Measurements from ENCODE around the gene ROR1. TPM values are rescaled to one million over a fixed set of nuclear protein-coding genes. Genes with fewer than 3 reads are reported as not detected.
A peak's percentile ranks its signal among the peaks of the same experiment; 100 is the strongest.

The ROR1 gene
- total RNA-seq, 4 donors from 2014 or later, result 0.73 to 2.6 (median 1.4) TPM

GRCh38 chr1:63917571-63918417 is 144.0 kb downstream of the ROR1 start:
- TF ChIP-seq CTCF (IDR thresholded peaks at IDR 0.05) (peak in 1 of 6 experiments; percentile 4), POLR2A (IDR thresholded peaks at IDR 0.05) (no peak)
- Histone ChIP-seq H3K27me3 (no peaks in the 10 kb centered on the region), H3K9me3 (no peaks in the 10 kb centered on the region), H3K4me3 (replicated peaks in 1 of 3) (no peak overlapping the region), H3K36me3 (no peaks in the 10 kb centered on the region), H3K27ac (no peak overlapping the region), H3K4me1 (peaks cover 2 to 13% of the 10 kb centered on the region in 2 donors)
- DNase-seq, result no peak
- intact Hi-C loops (cut with DNase I), result no loop called here
- 85 to 87% methylated on average over 13 of the region's 13 CpGs for WGBS, 2 donors

GRCh38 chr1:63918418-63918945 is 144.7 kb downstream of the ROR1 start:
- H3K4me3 ChIP-seq (replicated peaks in 1 of 3), result no peak overlapping the region
- WGBS, 2 donors, result 70 to 76% methylated on average over 10 of the region's 10 CpGs
- H3K36me3 ChIP-seq, result no peaks in the 10 kb centered on the region
- peaks cover 2 to 10% of the 10 kb centered on the region in 2 donors for H3K4me1 ChIP-seq
- intact Hi-C loops (cut with DNase I), result no loop called here
- H3K27ac ChIP-seq, result no peak overlapping the region
- DNase-seq, result no peak
- no peak for TF ChIP-seq POLR2A (IDR thresholded peaks at IDR 0.05)
- TF ChIP-seq CTCF (IDR thresholded peaks at IDR 0.05), result no peak
- H3K27me3 ChIP-seq, result no peaks in the 10 kb centered on the region
- H3K9me3 ChIP-seq, result no peaks in the 10 kb centered on the region

DNA sequence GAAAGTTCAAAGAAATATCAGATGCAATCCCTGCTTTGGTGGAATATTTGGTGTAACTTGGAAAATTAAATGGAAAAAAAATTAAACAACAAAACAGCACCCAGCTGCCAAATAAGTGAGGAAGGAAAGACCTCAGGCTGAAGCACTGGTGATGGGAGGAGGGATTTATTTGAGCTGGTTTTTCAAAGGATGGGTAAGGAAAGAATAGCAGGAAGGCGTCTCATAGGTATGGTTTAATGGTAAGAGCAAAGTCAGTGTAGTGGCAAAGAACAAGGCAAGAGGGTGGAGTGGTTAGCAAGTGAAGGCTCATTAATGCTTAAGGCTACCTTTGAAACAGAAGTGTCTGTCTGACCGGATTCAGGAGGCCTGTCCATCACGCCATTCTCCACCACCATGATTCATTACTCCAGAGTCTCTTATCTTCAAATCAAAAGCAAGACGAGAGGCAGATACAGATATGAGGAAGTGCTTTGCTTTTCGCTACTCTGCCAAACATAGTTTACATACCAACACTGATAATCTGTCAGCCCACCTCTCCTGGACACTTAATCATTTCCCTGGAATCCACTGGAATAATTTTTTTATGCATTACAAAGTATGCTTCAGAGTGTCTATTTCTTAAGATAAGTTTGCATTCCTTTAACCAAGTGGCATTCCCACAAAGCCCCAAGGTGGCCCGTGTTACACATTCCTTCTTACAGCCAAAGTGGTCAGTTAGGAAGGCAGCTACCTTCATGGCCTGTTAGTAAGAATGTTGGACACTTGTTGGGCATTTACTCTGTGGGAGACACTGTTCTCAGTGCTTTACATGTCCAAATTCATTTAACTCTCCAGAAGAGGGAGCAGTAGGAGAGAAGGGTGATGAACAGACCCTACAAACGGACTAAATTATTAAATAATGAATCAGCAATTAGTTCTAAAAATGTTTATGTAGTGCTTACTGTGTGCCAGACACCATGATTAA is 146.6 kb downstream of the ROR1 start:
- H3K27me3 ChIP-seq, result no peaks in the 10 kb centered on the region
- H3K4me1 ChIP-seq, result no peaks in the 10 kb centered on the region
- WGBS, 2 donors, result 67 to 75% methylated on average over 7 of the region's 7 CpGs
- intact Hi-C loops (cut with DNase I), result no loop called here
- no peak overlapping the region for H3K27ac ChIP-seq
- TF ChIP-seq POLR2A (IDR thresholded peaks at IDR 0.05), result no peak
- TF ChIP-seq CTCF (IDR thresholded peaks at IDR 0.05), result no peak
- no peak overlapping the region for H3K4me3 ChIP-seq (replicated peaks in 1 of 3)
- no peaks in the 10 kb centered on the region for H3K36me3 ChIP-seq
- DNase-seq, result no peak
- H3K9me3 ChIP-seq, result no peaks in the 10 kb centered on the region

DNA sequence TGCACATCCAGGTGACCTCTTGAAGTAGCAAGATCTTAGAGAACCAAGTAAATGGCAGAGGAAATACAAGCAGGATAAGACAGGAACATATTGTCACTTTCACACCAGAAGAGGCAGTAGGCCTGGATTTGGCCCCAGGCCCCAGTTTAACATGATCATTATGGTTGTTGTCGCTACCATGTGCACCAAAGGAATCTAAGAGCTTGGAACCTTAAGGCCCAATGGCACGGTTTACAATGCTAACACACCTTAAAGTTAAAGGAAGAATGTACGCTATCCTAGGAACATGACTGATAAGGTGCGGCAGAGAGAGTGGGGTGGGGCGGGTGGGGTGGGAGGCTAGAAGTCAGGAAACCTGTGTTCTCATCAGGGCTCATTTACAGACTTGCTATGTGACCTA is 147.5 kb downstream of the ROR1 start:
- intact Hi-C loops (cut with DNase I), result no loop called here

More for the DNA sequence above, 147.5 kb downstream of the ROR1 start:
- H3K36me3 ChIP-seq, result no peaks in the 10 kb centered on the region
- no peaks in the 10 kb centered on the region for H3K9me3 ChIP-seq
- H3K4me3 ChIP-seq (replicated peaks in 1 of 3), result no peak overlapping the region
- H3K27me3 ChIP-seq, result no peaks in the 10 kb centered on the region
- no peaks in the 10 kb centered on the region for H3K4me1 ChIP-seq
- 90 to 93% methylated on average over 5 of the region's 5 CpGs for WGBS, 2 donors
- DNase-seq, result no peak
- no peak for TF ChIP-seq POLR2A (IDR thresholded peaks at IDR 0.05)
- TF ChIP-seq CTCF (IDR thresholded peaks at IDR 0.05), result no peak
- H3K27ac ChIP-seq, result no peak overlapping the region

Data from thyroid gland (tissue), 4 donors.